IPS DF 4.7 (cell line): Measurements from ENCODE around the gene CDK10.
"Not testable (repeated sequence)": the region's sequence is repeated elsewhere in the genome, so short reads cannot be mapped to it uniquely, and the experiment has no call there.

ENCODE experiments used
- DNase-seq: peaks from one replicate; pipeline ENCODE4 v3.0.0-alpha.2; 2013; ENCODE audit warnings: low spot score; ENCODE audit errors: extremely low read depth

CDK10 gene

GRCh38 chr16:89695086-89695874, 8.8 kb downstream of the CDK10 start:
- no peak for DNase-seq

DNA sequence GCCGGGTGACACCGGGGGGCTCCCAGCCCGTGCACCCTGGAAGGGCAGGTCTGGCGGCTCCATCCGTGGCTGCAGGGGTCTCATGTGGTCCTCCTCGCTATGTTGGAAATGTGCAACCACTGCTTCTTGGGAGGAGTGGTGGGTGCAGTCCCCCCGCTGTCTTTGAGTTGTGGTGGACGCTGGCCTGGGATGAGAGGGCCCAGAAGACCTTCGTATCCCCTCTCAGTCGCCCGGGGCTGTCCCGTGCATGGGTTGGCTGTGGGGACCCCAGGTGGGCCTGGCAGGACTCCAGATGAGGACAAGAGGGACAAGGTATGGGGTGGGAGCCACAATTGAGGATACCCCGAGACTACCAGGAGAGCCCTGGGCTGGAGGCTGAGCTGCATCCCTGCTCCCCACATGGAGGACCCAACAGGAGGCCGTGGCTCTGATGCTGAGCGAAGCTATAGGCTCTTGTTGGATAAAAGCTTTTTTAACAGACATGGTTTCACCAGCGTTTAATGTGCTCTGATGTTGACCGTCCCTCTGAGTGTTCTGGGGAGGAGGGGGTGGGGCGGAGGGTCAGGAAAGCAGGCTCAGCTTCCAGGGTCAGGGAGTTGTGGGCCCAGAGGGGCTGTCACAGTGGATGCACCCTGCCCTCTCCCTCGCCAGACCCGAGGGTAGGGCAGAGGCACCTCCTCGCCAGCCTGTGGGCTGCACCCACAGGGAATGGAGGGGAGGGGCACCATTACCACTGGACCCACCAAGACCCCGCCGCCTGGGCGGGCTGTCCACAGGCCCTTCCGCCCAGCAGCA, 9.6 kb downstream of the CDK10 start:
- DNase-seq: no peak

DNA sequence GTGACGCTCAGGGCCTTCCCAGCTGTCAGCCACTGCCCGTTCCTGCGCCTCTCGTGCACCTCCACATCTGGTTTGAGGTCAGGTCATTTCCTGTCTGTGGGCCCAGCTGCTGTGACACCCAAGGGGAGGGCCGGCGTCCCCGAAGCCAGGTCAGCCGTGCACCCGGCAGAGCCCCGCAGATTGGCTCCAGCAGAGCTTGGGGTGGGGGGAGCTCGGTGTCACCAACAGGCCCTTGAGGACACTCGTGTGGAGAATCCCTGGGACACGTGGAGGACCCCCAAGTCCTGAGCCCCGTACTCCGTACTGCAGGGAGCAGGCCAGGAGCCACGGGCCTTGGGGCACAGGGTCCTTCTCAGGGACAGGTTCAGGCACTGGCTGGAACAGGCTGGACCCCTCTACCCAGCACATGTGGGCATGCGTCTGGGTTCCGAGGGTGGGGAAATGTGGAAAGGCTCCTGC, 10.2 kb downstream of the CDK10 start:
- DNase-seq: no peak

- DNase-seq: no peak
Measured at GRCh38 chr16:89697161-89697615, 10.7 kb downstream of the CDK10 start.

GRCh38 chr16:89697616-89698331, 11.3 kb downstream of the CDK10 start:
- no peak for DNase-seq

DNA sequence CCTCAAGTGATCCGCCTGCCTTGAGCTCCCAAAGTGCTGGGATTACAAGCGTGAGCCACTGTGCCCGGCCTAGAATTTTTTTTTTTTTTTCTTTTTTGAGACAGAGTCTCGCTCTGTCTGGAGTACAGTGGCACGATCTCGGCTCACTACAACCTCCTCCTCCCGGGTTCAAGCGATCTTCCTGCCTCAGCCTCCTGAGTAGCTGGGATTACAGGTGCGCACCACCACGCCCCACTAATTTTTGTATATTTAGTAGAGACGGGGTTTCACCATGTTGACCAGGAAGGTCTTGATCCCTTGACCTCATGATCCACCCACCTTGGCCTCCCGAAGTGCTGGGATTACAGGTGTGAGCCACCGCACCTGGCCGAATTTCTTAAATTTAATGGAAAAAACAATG, 12.2 kb downstream of the CDK10 start:
- DNase-seq: not testable (repeated sequence)

- not testable (repeated sequence) for DNase-seq
Measured at GRCh38 chr16:89699629-89700099, 13.2 kb downstream of the CDK10 start.

DNA sequence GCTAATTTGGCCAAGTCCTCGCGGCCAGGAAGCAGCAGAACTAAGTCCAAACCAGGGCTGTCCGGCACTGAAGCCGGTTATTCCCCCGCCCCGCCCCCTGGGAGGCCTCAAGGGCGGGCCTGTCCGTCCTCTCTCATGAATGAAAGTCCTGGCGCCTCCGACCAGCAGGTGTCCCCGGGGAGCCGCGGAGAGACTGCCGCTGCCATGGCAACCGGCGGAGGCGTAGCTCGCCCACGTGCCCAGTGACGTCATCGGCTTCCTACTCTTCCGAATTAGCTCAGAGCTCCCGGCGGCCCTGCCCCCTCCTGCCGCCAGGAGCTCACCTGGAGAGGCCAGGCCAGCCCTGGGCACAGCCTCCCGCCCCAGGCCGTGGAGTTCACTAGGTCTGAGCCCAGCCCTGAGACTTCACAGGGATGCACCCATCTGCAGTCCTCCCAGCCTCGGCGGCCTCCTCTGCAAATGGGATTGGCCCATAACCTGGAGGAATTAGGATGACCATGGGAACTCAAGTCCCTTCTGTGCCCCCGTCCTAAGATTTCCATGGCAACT, 13.7 kb downstream of the CDK10 start:
- DNase-seq: peak; percentile 97

DNA sequence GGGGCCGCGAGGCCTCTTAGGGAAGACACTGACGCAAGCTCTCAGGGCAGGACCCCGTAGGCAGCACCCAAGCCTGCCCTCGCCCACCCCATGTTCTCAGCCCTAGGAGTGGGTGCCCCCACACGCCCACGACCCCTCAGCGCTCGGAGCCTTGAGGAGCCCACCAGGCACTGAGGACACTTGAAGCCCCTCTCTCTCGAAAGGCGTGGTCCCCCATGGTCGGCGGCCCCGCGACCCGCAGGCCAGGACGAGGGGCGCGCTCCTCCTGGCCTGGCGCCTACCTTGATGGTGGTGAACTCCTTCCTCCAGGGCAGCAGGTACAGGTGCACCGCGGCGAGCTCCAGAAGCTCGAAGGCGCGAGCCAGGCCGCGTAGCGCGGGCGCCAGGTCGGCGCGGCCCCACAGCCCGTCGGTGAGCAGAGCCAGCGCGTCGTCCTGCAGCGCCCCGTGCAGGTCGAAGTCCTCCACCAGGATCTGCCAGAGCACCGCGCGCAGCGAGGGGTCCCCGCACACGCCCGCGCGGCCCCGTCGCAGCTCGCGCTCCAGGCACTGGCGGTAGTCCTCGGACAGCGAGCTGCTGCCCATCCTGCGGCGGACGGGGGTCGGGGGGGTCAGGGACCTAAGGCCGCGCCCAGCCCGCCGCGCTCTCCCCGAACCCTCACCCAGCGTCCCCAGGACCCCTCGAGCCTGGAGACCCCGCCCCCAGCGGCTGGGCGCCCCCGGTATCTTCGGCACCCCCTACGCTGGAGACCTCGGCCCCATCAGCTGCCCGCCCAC, 14.3 kb downstream of the CDK10 start:
- no peak for DNase-seq

DNA sequence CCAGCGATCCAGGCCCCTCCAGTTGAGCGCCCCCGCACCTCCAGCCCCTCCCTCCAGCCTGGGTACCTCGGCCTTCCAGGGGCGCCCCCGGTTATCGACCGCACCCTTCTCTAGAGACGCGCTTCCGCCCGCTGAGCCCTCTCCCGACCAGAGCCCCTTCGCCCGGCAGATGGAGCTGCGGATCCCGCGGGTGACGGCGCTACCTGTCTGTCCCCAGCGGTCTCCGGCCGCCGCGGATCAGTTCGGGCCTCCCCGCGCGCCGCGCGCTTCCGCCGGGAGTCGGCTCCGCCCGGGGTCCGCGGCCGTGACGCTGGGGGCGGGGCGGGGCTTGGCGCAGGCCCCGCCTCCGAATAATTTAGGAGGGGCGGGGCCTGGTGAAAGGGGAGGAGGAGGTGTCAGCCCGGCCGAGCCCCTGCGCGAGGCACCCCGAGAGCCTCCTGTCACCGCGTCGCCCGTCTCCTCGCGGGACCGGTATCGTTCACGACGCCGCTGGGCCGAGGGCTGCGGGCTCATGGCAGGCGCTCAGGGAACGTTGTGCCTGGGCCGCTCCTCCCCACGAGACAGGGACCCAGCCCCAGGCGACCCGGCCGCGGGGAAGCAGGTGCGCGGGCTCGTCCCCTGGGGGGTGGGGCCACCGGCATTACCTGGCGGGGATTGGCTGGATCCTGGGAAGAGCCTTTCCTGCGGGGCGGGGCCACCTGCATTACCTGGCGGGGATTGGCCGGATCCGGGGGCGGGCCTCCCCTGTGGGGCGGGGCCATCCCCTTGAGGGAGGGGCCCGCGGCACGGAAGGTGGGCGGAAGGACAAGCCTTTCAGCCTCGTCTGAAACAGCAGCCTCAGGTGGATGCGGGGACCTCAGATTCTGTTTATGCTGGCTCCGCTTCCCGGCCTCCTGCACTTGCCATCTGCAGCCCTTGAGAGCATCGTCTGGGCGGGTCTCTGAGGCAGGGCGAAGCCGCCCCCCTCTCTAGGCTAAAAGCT, 15.2 kb downstream of the CDK10 start, which contains the start of gene SPATA2L:
Gene SPATA2L (minus strand): TSS at position 281 of the 982 bp plus-strand sequence. CDS start 473 bp downstream, outside the sequence.
- no peak for DNase-seq

- DNase-seq: no peak
Measured at GRCh38 chr16:89704281-89704680, 17.8 kb downstream of the CDK10 start.

DNA sequence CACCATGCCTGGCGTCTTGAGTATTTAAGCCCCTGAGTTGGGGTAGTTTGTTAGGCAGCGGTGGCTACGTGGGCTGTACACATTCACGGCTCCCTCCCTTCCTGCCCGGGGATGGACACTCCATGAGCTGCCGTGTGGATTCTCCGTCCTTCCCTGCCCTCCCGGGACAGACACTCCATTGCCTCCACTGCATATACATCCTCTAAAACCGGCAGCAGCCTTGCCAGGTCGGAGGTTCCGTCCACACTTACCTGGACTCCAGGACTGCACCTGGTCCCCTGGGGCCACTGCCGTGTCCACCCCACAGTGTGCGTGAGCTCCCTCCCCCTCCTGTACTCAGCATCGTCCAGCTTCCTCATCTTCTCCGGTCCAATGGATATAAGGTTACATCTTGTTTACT, 18.5 kb downstream of the CDK10 start:
- DNase-seq: no peak

DNA sequence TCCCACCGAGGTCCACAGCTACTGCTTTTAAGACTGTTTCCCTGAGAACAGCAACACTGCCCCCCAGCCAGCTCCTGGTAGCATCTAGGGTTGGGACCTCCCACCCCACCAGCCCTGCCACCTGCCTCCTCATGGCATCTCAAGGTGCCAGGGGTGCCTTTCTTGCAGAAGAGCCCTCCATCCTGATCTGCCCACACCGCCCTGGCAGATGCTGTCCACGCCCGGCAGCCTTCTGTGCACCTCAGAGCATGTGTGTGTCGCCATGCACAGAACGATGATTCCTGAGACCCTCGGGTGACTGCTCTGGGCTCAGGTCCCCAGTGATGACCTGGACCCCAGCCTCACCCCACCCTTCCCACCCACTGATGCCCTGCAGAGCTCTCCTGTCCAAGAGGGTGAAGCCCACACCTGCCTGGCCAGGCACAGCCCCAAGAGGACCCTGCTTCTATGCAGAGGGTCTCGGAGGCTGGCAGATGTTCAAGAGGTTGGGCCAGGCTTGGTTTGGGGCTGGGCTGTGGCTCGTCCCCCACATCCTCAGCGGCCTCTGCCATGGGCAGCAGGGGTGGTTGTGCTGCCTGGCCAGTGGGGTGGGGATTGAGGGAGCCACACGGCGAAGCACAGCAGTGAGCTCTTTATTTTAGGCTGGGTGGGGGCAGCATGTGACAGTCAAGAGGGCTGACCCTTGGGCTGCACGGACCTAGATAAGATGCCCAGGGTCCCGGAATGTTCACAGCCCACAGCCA, 20.2 kb downstream of the CDK10 start:
- DNase-seq: no peak

DNA sequence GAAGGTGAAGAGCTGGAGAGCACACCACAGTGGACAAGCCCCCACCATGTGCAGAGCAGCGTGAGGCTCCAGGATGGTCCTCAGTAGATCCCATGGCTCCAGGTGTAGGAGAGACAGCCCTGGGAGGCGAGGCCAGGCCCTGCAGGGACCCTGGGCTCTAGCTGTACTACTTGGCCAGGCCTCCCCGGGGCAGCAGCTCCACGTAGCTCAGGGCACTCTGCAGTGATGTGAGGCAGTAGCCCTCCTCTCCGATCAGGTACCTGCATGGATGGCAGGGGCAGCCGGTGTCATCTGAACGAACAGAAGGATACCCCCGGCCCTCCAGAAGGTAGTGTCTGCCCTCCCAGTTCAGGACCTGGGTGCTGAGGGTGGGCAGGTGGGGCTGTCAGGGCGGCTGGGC, 21.2 kb downstream of the CDK10 start:
- no peak for DNase-seq

GRCh38 chr16:89708481-89708931, 22.0 kb downstream of the CDK10 start:
- DNase-seq: no peak

GRCh38 chr16:89709166-89709565, 22.7 kb downstream of the CDK10 start:
- DNase-seq: no peak

DNA sequence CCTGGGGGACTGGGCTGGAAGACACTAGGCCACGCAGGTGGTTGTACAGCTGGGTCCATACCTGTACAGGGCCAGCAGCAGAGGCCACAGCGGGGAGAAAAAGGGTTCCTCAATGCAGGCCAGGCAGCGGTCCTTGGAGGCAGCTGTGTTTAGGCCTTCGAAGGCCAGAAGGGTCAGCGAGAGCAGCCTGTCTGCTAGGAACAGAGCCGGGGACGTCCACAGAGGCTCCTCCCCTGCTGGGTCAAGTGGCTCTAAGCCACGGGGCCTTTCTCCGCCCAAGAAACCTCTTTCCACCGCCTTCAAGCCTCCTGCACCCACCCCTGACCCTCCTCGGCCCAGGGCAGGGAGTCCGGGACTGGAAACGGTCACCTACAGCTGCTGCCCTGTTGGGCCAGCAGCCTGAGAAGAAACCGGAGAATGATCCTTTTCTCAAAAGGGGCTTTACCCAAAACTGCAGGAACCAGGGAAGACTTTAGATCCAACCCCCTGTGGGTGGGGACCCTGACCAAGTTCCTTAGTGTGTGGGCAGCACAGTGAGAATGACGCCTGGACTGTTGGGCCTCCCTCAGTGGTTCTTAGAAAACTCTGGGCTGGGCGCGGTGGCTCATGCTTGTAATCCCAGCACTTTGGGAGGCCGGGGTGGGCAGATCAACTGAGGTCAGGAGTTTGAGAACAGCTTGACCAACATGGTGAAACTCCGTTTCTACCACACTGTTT, 23.4 kb downstream of the CDK10 start:
- no peak for DNase-seq
